HFFc6 (cell line): ENCODE measurements around the gene LIPF. TPM values are rescaled to one million over a fixed set of nuclear protein-coding genes. Genes with fewer than 3 reads are reported as not detected.

ENCODE experiments used
- DNase-seq: peaks from one replicate; pipeline ENCODE4 v3.0.0-alpha.2; 2018
- H3K27ac Mint-ChIP-seq: 2 replicates; pipeline ENCODE4 v1.8.0; 2020; ENCODE audit warnings: mild to moderate bottlenecking, mixed read lengths
- H3K27me3 Mint-ChIP-seq: 2 replicates; pipeline ENCODE4 v1.8.0; 2021; ENCODE audit warnings: mild to moderate bottlenecking, moderate library complexity, mixed read lengths; ENCODE audit not compliant: insufficient read depth
- H3K36me3 Mint-ChIP-seq: 2 replicates; pipeline ENCODE4 v1.8.0; 2021; ENCODE audit warnings: low read depth, mixed read lengths
- H3K4me1 Mint-ChIP-seq: 2 replicates; pipeline ENCODE4 v1.8.0; 2020; ENCODE audit warnings: low read depth, mixed read lengths
- H3K4me3 Mint-ChIP-seq: 2 replicates; pipeline ENCODE4 v1.8.0; 2020; ENCODE audit warnings: mild to moderate bottlenecking, moderate library complexity, mixed read lengths
- H3K9me3 Mint-ChIP-seq: 2 replicates; pipeline ENCODE4 v1.8.0; 2020; ENCODE audit warnings: mild to moderate bottlenecking, mixed read lengths
- CTCF ChIP-seq: fragments of 200-600 bp; sonication (generic); IDR thresholded peaks from 2 replicates; pipeline ENCODE4 v1.5.0; 2021; ENCODE audit warnings: antibody characterized with exemption, mild to moderate bottlenecking
- total RNA-seq, 6 experiments: library from RNA; stranded (reverse); fragmentation: NEBNext Ultra II Directional; extraction: Animal tissue kit (Norgen Biotek cat#: 25700); gene quantifications; 2 replicates in 1 of 6; 3 replicates in 5 of 6; pipeline ENCODE4 v1.2.3, GENCODE V29; 2021

The LIPF gene
- total RNA-seq, 6 experiments from 2014 or later = not detected

GRCh38 chr10:88689366-88689765, 25.1 kb downstream of the LIPF start:
- DNase-seq = no peak
- TF ChIP-seq CTCF = no peak
- Mint-ChIP-seq H3K36me3 (0 out of 2 replicates have a peak, but pooled peaks cover 4% of the 10 kb centered on the region), H3K27me3 (peaks cover 3% of the 10 kb centered on the region; the same call in 1 of the 2 replicates), H3K4me1 (no peaks in the 10 kb centered on the region), H3K9me3 (no peaks in the 10 kb centered on the region), H3K27ac (no peak overlapping the region), H3K4me3 (no peak overlapping the region)

GRCh38 chr10:88693392-88694020, 29.3 kb downstream of the LIPF start:
- H3K27ac Mint-ChIP-seq = no peak overlapping the region

GRCh38 chr10:88702848-88703597, 38.8 kb downstream of the LIPF start:
- no peaks in the 10 kb centered on the region for H3K9me3 Mint-ChIP-seq
- peaks cover 13% of the 10 kb centered on the region; the same call in 1 of the 2 replicates for H3K27me3 Mint-ChIP-seq
- no peaks in the 10 kb centered on the region for H3K36me3 Mint-ChIP-seq
- no peak overlapping the region for H3K4me3 Mint-ChIP-seq
- H3K4me1 Mint-ChIP-seq = peaks cover 25% of the 10 kb centered on the region
- TF ChIP-seq CTCF = no peak
- DNase-seq = no peak
- no peak overlapping the region for H3K27ac Mint-ChIP-seq

More at GRCh38 chr10:88693392-88694020, 29.3 kb downstream of the LIPF start:
- peak; percentile 63 for TF ChIP-seq CTCF
- H3K27me3 Mint-ChIP-seq = peaks cover 3% of the 10 kb centered on the region; the same call in 1 of the 2 replicates
- 0 out of 2 replicates have a peak, but pooled peaks cover 4% of the 10 kb centered on the region for H3K36me3 Mint-ChIP-seq
- no peak overlapping the region for H3K4me3 Mint-ChIP-seq
- DNase-seq = no peak
- no peaks in the 10 kb centered on the region for H3K4me1 Mint-ChIP-seq
- no peaks in the 10 kb centered on the region for H3K9me3 Mint-ChIP-seq

GRCh38 chr10:88705958-88706357, 41.7 kb downstream of the LIPF start, which contains the start of gene LIPK:
LIPK (plus strand) TSS chr10:88706249; CDS start chr10:88724544, 18,295 bp downstream.
- H3K36me3 Mint-ChIP-seq = no peaks in the 10 kb centered on the region
- no peak within 1 kb of the TSS for H3K27ac Mint-ChIP-seq

More at GRCh38 chr10:88705958-88706357, 41.7 kb downstream of the LIPF start, which contains the start of gene LIPK:
- Mint-ChIP-seq H3K4me1 (peaks cover 26% of the 10 kb centered on the region), H3K9me3 (no peaks in the 10 kb centered on the region), H3K27me3 (peaks cover 11% of the 10 kb centered on the region; the same call in 1 of the 2 replicates), H3K4me3 (no peak within 1 kb of the TSS)
- no peak for TF ChIP-seq CTCF
- no peak for DNase-seq
